Neural progenitor cell (in vitro differentiated cells): Measurements from ENCODE around the gene TPPP3. TPM values are rescaled to one million over a fixed set of nuclear protein-coding genes. Genes with fewer than 3 reads are reported as not detected.

Experiments used
- DNase-seq: peaks from one replicate; pipeline ENCODE4 v3.0.0-alpha.2; 2016; ENCODE audit warnings: low spot score
- H2AFZ ChIP-seq: fragments of 200-600 bp; sonication (generic); replicated peaks from 2 replicates; pipeline ENCODE4 v1.6.1; 2016; ENCODE audit warnings: antibody characterized with exemption
- H3F3A ChIP-seq: fragments of 200-600 bp; sonication (generic); 2 replicates; pipeline ENCODE4 v1.6.1; 2016; ENCODE audit warnings: antibody characterized with exemption, low read depth
- H3K27ac ChIP-seq: fragments of 200-600 bp; sonication (generic); 2 replicates; pipeline ENCODE4 v1.5.1; 2016; ENCODE audit warnings: mild to moderate bottlenecking
- H3K27me3 ChIP-seq: fragments of 200-600 bp; sonication (generic); 2 replicates; pipeline ENCODE4 v1.6.1; 2016; ENCODE audit warnings: mild to moderate bottlenecking, moderate library complexity
- H3K36me3 ChIP-seq: fragments of 200-600 bp; sonication (generic); 2 replicates; pipeline ENCODE4 v1.5.1; 2016
- H3K4me1 ChIP-seq: fragments of 200-600 bp; sonication (generic); 2 replicates; pipeline ENCODE4 v1.6.1; 2016; ENCODE audit warnings: mixed run types
- H3K4me2 ChIP-seq: fragments of 200-600 bp; sonication (generic); 2 replicates; pipeline ENCODE4 v1.6.1; 2016
- H3K4me3 ChIP-seq: fragments of 200-600 bp; sonication (generic); 2 replicates; pipeline ENCODE4 v1.5.1; 2016
- H3K79me2 ChIP-seq: fragments of 200-600 bp; sonication (generic); 2 replicates; pipeline ENCODE4 v1.6.1; 2016; ENCODE audit warnings: low read depth
- H3K9ac ChIP-seq: fragments of 200-600 bp; sonication (generic); 2 replicates; pipeline ENCODE4 v1.6.1; 2016
- H3K9me3 ChIP-seq: fragments of 200-600 bp; sonication (generic); 2 replicates; pipeline ENCODE4 v1.5.1; 2016; ENCODE audit warnings: low read depth
- H4K20me1 ChIP-seq: fragments of 200-600 bp; sonication (generic); 2 replicates; pipeline ENCODE4 v1.6.1; 2016; ENCODE audit warnings: low read depth
- H3K27ac Mint-ChIP-seq: 3 replicates; pipeline ENCODE4 v1.8.0; 2021; ENCODE audit warnings: mixed read lengths
- H3K27me3 Mint-ChIP-seq: 2 replicates; pipeline ENCODE4 v1.8.0; 2022; ENCODE audit warnings: low read depth, mild to moderate bottlenecking, inconsistent platforms, moderate library complexity, mixed read lengths; ENCODE audit not compliant: insufficient read depth
- H3K36me3 Mint-ChIP-seq: 3 replicates; pipeline ENCODE4 v1.8.0; 2021; ENCODE audit warnings: mixed read lengths
- H3K4me1 Mint-ChIP-seq: 3 replicates; pipeline ENCODE4 v1.8.0; 2021; ENCODE audit warnings: mixed read lengths
- H3K4me3 Mint-ChIP-seq: 3 replicates; pipeline ENCODE4 v1.8.0; 2021; ENCODE audit warnings: mild to moderate bottlenecking, moderate library complexity, mixed read lengths
- H3K9me3 Mint-ChIP-seq: 3 replicates; pipeline ENCODE4 v1.8.0; 2020; ENCODE audit warnings: mixed read lengths
- EZH2 ChIP-seq: fragments of 200-600 bp; sonication (generic); IDR thresholded peaks from 2 replicates; pipeline ENCODE4 v1.6.1; 2017; ENCODE audit warnings: antibody characterized with exemption, mild to moderate bottlenecking, moderate library complexity
- EZH2phosphoT487 ChIP-seq: fragments of 200-600 bp; sonication (generic); IDR thresholded peaks from 2 replicates; pipeline ENCODE4 v1.6.1; 2017; ENCODE audit warnings: antibody characterized with exemption
- total RNA-seq: library from RNA; depleted of rRNA; stranded (reverse); fragments of >200 nt; gene quantifications from 2 replicates; pipeline ENCODE4 v1.2.3, GENCODE V29; 2015; ENCODE audit warnings: low replicate concordance
- TF ChIP-seq, protein P1 (sequence below): fragments of 200-600 bp; sonication (generic); IDR thresholded peaks from 2 replicates; pipeline ENCODE4 v1.5.1; 2017; ENCODE audit warnings: antibody characterized with exemption, mild to moderate bottlenecking

Gene TPPP3
- total RNA-seq, 1 donor from 2014 or later = not detected

DNA sequence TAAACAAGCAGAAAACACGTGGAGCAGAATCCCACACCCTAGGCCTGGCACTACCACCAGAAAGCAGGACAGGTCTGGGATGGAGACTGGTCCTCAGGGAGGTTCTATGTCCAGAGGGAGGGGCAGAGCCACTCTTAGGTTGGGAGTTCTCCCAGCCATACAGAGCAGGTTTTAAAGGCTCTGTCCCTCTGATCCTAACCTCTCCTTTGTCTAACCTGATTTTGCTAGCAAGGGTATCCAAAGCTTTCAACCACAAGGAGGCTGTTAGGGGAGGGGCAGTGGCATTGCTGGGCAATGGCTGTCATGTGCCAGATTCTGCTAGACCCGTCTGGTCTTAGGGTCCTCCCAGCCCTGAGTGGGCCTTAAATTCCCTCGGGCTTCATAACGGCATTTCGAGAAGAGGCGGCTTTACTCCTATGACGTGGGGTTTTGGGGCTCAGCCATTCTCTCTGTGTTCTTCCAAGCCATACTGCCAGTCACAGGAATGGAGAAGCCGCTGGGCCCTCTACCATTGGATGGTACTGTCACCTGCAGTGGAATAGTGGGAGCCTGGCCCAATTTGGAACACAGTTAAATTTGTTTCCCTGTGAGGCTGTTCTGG lies 5.7 kb downstream of the TPPP3 start:
- H3K36me3 ChIP-seq = no peaks in the 10 kb centered on the region
- H4K20me1 ChIP-seq = no peaks in the 10 kb centered on the region
- H3K36me3 Mint-ChIP-seq = no peaks in the 10 kb centered on the region
- peaks cover 18% of the 10 kb centered on the region for H3K27me3 ChIP-seq
- H3K4me3 Mint-ChIP-seq = no peak overlapping the region
- no peaks in the 10 kb centered on the region for H3K79me2 ChIP-seq
- H3K9me3 Mint-ChIP-seq = no peaks in the 10 kb centered on the region
- DNase-seq = no peak
- no peak overlapping the region for H3K4me2 ChIP-seq
- H3K4me1 Mint-ChIP-seq = peaks cover 44% of the 10 kb centered on the region
- H3K9ac ChIP-seq = no peak overlapping the region
- TF ChIP-seq EZH2 (no peak), EZH2phosphoT487 (no peak)
- TF ChIP-seq, protein P1, sequence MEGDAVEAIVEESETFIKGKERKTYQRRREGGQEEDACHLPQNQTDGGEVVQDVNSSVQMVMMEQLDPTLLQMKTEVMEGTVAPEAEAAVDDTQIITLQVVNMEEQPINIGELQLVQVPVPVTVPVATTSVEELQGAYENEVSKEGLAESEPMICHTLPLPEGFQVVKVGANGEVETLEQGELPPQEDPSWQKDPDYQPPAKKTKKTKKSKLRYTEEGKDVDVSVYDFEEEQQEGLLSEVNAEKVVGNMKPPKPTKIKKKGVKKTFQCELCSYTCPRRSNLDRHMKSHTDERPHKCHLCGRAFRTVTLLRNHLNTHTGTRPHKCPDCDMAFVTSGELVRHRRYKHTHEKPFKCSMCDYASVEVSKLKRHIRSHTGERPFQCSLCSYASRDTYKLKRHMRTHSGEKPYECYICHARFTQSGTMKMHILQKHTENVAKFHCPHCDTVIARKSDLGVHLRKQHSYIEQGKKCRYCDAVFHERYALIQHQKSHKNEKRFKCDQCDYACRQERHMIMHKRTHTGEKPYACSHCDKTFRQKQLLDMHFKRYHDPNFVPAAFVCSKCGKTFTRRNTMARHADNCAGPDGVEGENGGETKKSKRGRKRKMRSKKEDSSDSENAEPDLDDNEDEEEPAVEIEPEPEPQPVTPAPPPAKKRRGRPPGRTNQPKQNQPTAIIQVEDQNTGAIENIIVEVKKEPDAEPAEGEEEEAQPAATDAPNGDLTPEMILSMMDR = no peak
- H3K27ac Mint-ChIP-seq = no peak overlapping the region
- no peak overlapping the region for H2AFZ ChIP-seq
- no peak overlapping the region for H3K4me3 ChIP-seq
- no peaks in the 10 kb centered on the region for H3K9me3 ChIP-seq
- peaks cover under 1% of the 10 kb centered on the region for H3F3A ChIP-seq
- no peak overlapping the region for H3K27ac ChIP-seq
- H3K27me3 Mint-ChIP-seq = peaks cover 4% of the 10 kb centered on the region
- peaks cover 16% of the 10 kb centered on the region for H3K4me1 ChIP-seq

DNA sequence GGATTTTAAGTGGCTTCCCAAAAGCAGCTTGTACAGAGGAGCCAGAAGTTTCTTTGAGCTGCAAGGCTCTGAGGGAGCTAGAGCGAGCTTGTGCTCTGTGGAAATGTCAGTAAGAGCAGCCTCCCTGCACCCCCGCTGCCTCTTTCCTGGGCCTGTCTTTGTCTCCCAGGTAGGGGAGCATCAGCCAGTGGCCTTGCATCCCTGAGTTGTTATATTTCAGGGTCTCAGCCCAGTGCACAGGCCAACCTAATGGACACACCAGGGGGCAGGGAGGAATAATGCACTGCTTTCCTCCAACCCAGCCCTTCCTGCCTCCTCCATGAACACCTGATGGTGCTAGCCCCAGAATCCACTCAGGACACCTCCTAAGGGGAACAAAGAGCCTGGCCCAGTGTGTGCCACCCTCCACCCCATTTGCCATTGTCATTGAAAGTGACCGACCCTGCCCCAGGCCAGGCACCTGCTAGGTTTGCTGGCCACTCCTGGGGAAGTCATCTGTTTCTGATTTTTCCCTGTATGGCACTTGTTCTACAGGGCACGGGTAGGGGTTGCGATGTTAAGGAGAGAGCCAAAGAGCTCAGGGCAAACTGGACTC lies 6.3 kb downstream of the TPPP3 start:
- no peak overlapping the region for H3K4me3 ChIP-seq
- H3K36me3 ChIP-seq = no peaks in the 10 kb centered on the region
- H3K27me3 Mint-ChIP-seq = peaks cover 4% of the 10 kb centered on the region
- H3K4me1 ChIP-seq = peaks cover 16% of the 10 kb centered on the region
- no peaks in the 10 kb centered on the region for H3K9me3 Mint-ChIP-seq
- no peak overlapping the region for H3K9ac ChIP-seq
- H2AFZ ChIP-seq = no peak overlapping the region
- H3K4me3 Mint-ChIP-seq = no peak overlapping the region
- no peaks in the 10 kb centered on the region for H3F3A ChIP-seq
- H3K27me3 ChIP-seq = peaks cover 12% of the 10 kb centered on the region
- no peak overlapping the region for H3K27ac Mint-ChIP-seq
- no peak overlapping the region for H3K4me2 ChIP-seq
- TF ChIP-seq, protein P1 = no peak
- TF ChIP-seq EZH2phosphoT487 (no peak), EZH2 (no peak)
- H3K4me1 Mint-ChIP-seq = peaks cover 38% of the 10 kb centered on the region
- H3K27ac ChIP-seq = no peak overlapping the region
- H3K9me3 ChIP-seq = no peaks in the 10 kb centered on the region
- no peaks in the 10 kb centered on the region for H4K20me1 ChIP-seq
- no peak for DNase-seq
- H3K36me3 Mint-ChIP-seq = no peaks in the 10 kb centered on the region
- no peaks in the 10 kb centered on the region for H3K79me2 ChIP-seq

DNA sequence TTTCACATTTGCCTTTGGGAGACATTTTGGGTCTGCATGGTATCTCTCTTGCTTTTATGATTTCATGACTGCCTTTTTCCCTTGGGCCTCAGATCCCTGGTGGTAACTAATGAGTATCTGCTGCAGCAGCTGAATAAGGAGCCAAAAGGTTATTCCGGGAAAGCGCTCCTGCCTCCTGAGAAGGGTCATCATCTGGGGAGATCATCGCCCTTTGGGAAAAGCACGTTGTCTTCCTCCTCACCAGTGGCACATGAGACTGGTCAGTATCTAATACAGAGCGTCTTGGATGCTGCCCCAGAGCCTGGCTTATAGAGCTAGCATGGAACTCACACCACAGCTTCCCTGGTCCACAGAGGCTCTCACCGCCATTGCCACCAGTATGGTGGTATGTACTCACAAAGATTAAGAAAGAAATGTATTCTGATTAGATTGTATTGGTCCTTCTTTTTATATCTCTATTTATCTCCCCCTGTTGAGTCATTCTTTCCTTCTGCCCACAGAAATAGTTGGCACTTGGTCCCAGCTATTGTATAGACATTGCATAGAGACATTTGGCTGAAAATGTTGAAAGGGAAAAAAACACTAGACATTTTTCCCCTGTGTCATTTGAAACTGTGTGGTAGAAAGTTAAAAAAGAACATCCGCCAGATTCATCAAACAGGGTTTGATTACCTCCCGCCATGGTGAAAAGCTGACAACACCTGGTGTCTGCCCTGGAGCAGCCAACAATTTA lies 8.4 kb downstream of the TPPP3 start:
- Histone ChIP-seq H3K4me1 (peaks cover 16% of the 10 kb centered on the region), H3K36me3 (no peaks in the 10 kb centered on the region), H3K4me3 (no peak overlapping the region), H4K20me1 (no peaks in the 10 kb centered on the region), H3K79me2 (no peaks in the 10 kb centered on the region), H3K27ac (no peak overlapping the region), H3K27me3 (no peaks in the 10 kb centered on the region), H2AFZ (no peak overlapping the region), H3K9ac (no peak overlapping the region), H3F3A (no peaks in the 10 kb centered on the region), H3K9me3 (no peaks in the 10 kb centered on the region), H3K4me2 (no peak overlapping the region)
- Mint-ChIP-seq H3K4me3 (no peak overlapping the region), H3K4me1 (peaks cover 23% of the 10 kb centered on the region), H3K36me3 (no peaks in the 10 kb centered on the region), H3K27ac (no peak overlapping the region), H3K9me3 (no peaks in the 10 kb centered on the region), H3K27me3 (peaks cover 2% of the 10 kb centered on the region)
- TF ChIP-seq, protein P1 = no peak
- TF ChIP-seq EZH2phosphoT487 (no peak), EZH2 (no peak)
- no peak for DNase-seq
